Activated naive CD8-positive, alpha-beta T cell (primary cell): ENCODE results near the gene CFAP97D2.
A peak's percentile ranks its signal among the peaks of the same experiment; 100 is the strongest.

Experiments
- H3K27ac Mint-ChIP-seq: one replicate; pipeline ENCODE4 v1.8.0; 2021; ENCODE audit warnings: mixed read lengths
- H3K27me3 Mint-ChIP-seq: one replicate; pipeline ENCODE4 v1.8.0; 2021; ENCODE audit warnings: mixed read lengths
- H3K36me3 Mint-ChIP-seq: one replicate; pipeline ENCODE4 v1.8.0; 2021; ENCODE audit warnings: mixed read lengths
- H3K4me1 Mint-ChIP-seq: one replicate; pipeline ENCODE4 v1.8.0; 2021; ENCODE audit warnings: low read depth, mixed read lengths
- H3K4me3 Mint-ChIP-seq: one replicate; pipeline ENCODE4 v1.8.0; 2021; ENCODE audit warnings: mild to moderate bottlenecking, mixed read lengths
- H3K9me3 Mint-ChIP-seq: one replicate; pipeline ENCODE4 v1.8.0; 2021; ENCODE audit warnings: low read depth, mixed read lengths

Gene CFAP97D2

DNA sequence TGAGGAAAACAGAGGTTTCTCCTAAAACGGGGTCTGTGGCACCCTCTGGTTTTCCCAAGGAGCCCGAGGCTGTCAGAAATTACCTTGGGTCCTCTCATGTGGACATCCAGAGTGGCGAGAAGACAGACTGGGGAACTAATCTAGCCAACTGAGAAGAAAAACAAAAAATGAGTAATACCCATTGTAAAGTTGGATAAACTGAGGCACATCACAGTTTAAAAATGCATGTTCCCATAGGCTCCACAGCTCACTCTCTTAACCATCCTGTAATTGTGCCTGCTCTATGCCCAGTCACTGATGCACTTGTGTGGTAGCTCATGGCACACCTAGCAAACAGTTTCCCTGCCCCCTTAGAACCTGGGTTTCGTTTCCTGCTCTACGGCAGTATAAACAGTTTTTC is 87.2 kb downstream of the CFAP97D2 start:
- Mint-ChIP-seq H3K4me1 (peaks cover 36% of the 10 kb centered on the region), H3K27me3 (no peaks in the 10 kb centered on the region), H3K27ac (no peak overlapping the region), H3K36me3 (peaks cover 25% of the 10 kb centered on the region), H3K9me3 (no peaks in the 10 kb centered on the region), H3K4me3 (no peak overlapping the region)

DNA sequence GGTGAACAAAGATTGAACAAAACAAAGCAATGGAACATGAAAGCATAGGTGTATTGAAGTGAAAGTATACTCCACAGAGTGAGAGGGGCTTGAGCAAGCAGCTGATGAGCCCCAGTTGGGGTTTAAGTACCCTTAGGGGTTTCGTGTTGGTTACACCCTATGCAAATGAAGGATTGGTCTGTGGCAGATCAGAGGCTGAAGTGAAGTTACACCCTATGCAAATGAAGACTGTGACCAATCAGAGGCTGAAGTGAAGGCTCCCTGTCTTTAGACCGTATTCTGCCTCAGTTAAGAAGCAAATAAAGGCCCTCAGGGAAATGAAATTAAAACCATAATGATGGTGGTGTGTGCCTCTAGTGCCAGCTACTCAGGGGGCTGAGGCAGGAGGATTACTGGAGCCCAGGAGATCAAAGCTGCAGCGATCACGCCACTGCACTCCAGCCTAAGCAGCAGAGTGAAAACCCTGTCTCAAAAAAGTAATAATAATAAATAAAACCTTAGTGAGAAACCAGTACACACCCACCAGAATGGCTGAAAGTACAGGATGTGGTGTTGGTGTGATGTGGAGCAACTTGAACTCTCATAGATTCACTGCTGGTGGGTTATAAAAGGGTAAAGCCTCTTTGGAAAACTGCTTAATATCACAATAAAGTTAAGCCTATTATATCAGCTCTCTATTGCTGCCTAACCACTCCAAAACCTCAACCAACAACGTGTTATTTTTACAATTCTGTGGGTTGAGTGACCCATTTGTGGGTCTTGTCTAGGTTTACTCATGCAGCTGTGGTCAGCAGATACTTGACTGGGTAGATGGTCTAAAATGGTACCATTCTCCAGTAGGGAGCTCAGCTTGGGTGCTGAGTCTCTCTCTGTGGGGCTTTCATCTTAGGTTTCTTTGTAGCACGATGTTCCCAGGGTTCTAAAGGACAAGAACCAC is 89.6 kb downstream of the CFAP97D2 start:
- H3K27me3 Mint-ChIP-seq = no peaks in the 10 kb centered on the region
- no peaks in the 10 kb centered on the region for H3K9me3 Mint-ChIP-seq
- no peak overlapping the region for H3K4me3 Mint-ChIP-seq
- peaks cover 28% of the 10 kb centered on the region for H3K36me3 Mint-ChIP-seq
- peaks cover 21% of the 10 kb centered on the region for H3K4me1 Mint-ChIP-seq
- peak overlapping the region; percentile 58 for H3K27ac Mint-ChIP-seq

DNA sequence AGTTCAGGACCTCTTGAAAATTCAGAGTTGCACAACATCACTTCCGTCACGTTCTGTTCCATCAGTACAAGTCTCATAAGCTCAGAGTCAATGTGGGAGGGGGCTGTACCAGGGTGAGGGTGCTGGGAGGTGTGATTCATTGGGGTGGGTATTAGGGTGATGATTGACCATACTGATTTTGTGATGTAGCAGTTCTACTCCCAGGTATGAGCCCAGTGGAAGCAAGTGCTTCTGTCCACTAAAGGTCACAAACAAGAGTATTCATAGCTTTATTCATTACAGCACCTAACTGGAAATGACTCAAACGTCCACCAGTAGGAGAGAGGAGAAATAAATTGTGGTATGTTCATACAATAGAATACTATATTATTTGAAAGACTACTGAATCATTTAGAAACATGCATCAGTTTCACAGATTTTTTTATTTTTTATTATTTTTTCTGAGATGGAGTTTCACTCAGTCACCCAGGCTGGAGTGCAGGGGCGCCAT is 90.3 kb downstream of the CFAP97D2 start:
- Mint-ChIP-seq H3K4me1 (peaks cover 18% of the 10 kb centered on the region), H3K9me3 (no peaks in the 10 kb centered on the region), H3K27ac (peak overlapping the region; percentile 58), H3K27me3 (no peaks in the 10 kb centered on the region), H3K36me3 (peaks cover 27% of the 10 kb centered on the region), H3K4me3 (no peak overlapping the region)
